ENCODE results near the gene ITPK1.
"Not testable (repeated sequence)": the region's sequence is repeated elsewhere in the genome, so short reads cannot be mapped to it uniquely, and the experiment has no call there.

ITPK1 gene

DNA sequence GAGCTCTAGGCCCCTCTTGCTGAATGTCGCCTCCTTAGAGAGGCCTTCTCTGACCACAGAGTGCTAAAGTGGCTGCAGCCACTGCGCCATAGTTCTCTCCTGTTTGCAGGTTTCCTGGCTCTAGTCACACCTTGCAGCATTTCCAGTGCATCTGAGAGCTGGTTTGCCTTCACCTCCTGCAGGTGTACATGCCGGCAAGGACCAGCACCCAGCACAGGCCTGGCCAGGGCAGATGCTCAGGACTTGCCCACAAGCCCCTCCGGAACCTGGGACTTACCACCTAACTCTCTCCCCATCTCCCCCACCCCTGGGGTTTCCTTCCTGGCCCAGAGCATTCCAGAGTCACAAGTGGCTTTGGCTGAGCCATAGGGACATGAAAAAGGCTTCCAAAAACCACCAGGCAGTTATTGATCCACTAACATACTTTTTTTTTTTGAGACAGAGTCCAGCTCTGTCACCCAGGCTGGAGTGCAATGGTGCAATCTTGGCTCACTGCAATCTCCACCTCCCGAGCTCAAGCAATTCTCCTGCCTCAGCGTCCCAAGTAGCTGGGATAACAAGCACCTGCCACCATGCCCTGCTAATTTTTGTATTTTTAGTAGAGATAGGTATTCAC, 9.1 kb downstream of the ITPK1 start:
- no peak for DNase-seq (ENCODE audit: low spot score)
- TF ChIP-seq, protein P1, sequence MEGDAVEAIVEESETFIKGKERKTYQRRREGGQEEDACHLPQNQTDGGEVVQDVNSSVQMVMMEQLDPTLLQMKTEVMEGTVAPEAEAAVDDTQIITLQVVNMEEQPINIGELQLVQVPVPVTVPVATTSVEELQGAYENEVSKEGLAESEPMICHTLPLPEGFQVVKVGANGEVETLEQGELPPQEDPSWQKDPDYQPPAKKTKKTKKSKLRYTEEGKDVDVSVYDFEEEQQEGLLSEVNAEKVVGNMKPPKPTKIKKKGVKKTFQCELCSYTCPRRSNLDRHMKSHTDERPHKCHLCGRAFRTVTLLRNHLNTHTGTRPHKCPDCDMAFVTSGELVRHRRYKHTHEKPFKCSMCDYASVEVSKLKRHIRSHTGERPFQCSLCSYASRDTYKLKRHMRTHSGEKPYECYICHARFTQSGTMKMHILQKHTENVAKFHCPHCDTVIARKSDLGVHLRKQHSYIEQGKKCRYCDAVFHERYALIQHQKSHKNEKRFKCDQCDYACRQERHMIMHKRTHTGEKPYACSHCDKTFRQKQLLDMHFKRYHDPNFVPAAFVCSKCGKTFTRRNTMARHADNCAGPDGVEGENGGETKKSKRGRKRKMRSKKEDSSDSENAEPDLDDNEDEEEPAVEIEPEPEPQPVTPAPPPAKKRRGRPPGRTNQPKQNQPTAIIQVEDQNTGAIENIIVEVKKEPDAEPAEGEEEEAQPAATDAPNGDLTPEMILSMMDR (IDR thresholded peaks at IDR 0.05; ENCODE audit: extremely low read depth, missing control alignments), result no peak

DNA sequence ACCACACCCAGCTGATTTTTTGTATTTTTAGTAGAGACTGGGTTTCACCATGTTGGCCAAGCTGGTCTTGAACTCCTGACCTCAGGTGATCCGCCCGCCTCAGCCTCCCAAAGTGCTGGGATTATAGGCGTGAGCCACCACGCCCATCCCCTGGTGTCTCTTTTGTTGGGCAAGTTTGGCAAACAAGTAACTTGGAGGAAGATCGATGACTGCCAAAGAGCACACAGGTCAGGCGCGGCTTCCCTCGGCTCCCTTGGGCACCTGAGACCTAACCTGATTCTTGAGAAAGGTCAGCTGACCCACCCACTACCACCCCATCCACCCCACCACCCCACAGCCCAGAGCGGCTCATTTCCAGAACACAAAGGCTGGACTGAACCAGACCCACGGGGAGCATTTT, 9.9 kb downstream of the ITPK1 start:
- not testable (repeated sequence) for DNase-seq (ENCODE audit: low spot score)

DNA sequence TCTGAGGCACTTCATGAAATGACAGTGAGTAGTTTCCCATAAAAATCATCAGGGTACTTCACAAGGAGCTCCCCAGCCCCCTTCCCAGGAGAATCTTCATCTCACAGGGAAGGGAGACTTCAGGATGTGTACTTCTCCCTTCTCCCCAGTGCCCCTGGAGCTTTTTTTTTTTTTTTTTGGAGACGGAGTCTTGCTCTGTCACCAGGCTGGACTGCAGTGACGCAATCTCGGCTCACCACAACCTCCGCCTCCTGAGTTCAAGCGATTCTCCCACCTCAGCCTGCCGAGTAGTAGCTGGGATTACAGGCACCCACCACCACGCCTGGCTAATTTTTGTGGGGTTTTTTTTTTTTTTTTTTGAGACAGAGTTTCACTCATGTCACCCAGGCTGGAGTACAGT, 10.4 kb downstream of the ITPK1 start:
- DNase-seq (ENCODE audit: low spot score), result no peak
- TF ChIP-seq, protein P1 (IDR thresholded peaks at IDR 0.05; ENCODE audit: extremely low read depth, missing control alignments), result no peak

DNA sequence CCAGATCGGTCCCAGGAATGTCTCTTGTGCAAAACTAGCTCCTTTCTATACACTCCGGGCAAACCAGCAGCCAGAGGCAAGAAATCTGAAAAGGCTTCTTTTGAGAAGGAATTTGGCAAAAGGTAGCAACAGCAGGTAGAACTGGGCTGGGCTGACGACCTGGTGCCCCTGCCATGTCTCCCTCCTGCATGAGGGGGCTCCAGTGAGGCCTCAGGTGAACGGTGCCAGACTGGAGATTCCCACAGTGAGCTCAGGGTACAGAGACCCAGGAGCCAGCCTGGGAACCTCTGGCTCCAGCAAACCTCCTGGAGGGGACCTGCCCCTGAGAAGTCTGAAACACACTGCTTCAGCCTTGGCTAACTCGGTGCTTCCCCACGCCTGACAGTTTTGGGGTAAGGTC, 10.8 kb downstream of the ITPK1 start:
- TF ChIP-seq, protein P1 (IDR thresholded peaks at IDR 0.05; ENCODE audit: extremely low read depth, missing control alignments), result no peak
- DNase-seq (ENCODE audit: low spot score), result no peak

DNA sequence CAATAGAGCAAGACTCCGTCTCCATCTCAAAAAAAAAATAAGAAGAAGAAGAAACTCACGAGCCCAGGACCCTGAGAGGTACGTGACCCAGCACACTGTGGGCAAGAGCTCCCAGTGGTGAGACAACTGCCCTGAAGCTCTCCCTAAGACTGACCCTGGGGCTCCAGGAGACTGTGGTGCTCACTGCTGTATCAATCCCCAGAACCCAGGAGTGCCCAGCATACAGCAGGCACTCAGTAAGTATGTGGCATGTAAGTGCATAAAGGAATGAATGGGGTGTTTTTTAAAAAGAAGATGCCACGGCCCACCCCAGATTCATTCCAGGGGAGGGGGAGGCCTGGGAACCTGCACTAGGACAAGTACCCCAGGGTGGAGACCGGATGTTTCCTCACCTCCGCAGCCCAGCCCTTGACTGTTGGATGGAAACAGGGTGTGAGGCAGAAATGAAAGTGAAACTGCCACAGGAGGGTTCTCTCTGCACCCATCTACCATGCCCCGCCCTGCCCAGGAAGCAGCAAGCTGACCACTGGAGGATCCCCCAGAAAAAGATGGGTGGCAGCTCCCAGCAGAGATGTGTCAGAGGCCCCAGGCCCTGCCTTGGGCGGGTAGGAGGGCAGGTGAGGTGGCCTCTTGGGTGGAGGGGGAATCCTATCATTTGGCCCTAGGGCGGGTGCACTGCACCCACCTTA, 12.2 kb downstream of the ITPK1 start:
- DNase-seq (ENCODE audit: low spot score), result peak; percentile 87
- TF ChIP-seq, protein P1 (IDR thresholded peaks at IDR 0.05; ENCODE audit: extremely low read depth, missing control alignments), result no peak

DNA sequence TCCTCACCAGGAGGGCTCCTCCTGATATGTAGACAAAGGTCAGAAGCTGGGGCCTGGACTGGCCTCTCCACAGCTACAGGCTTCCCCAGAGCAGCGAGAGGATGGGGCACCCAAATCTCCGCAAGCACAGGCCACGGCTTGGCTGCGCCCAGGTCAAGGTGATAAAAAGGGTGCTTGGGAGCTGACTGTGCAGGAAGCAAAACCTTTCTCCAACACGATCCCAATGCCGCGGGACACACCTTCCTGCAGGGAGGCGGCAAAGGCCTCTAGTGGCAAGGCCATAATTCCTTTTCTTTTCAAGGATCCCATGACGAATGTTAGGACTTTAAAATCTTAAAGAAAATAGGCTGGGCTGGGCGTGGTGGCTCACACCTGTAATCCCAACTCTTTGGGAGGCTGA, 13.6 kb downstream of the ITPK1 start:
- no peak for DNase-seq (ENCODE audit: low spot score)
- TF ChIP-seq, protein P1 (IDR thresholded peaks at IDR 0.05; ENCODE audit: extremely low read depth, missing control alignments), result no peak

DNA sequence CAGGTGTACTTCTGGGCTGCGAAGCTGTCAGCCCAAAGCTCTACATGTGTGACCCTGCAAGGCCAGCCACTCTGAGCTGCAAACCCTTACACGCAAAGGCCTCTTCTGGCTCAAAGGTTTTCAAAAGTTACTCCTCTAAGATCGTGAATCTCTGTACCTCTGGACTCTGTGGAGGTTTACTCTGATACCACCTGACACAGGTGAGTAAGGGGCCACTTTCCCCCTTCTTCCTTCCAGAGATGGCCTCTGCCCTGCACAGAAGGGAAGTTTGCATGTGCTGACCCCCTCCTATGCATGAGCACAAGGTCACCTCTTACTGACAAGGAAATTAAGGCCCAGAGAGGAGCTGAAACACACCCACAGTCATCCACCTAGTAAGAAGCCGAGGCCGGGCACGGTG, 14.5 kb downstream of the ITPK1 start:
- TF ChIP-seq, protein P1 (IDR thresholded peaks at IDR 0.05; ENCODE audit: extremely low read depth, missing control alignments), result no peak

DNA sequence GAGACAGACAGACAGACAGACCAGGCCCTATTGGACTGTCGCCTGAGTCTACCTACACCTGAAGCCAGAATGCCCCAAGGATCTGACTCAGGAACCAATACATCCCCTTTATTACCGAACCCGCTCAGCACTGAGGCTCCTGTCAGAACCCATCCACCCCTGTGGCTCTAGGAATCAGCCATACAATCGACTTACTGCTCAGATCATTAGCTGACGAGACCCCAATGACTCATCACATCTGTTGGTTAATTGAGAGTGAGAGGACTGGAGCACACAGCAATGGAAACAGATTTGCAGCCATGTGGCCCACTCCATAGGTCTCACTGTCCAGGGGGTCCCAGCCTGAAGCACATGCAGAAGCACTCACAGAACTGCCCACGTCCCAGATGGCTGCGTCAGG, 15.2 kb downstream of the ITPK1 start:
- TF ChIP-seq, protein P1 (IDR thresholded peaks at IDR 0.05; ENCODE audit: extremely low read depth, missing control alignments), result no peak
- no peak for DNase-seq (ENCODE audit: low spot score)

More for the DNA sequence above, 14.5 kb downstream of the ITPK1 start:
- no peak for DNase-seq (ENCODE audit: low spot score)
